ENCODE data around the gene TTC12. TPM values are rescaled to one million over a fixed set of nuclear protein-coding genes. Genes with fewer than 3 reads are reported as not detected.

TTC12 gene
- total and polyA plus RNA-seq, 9 of the 15 experiments (the other 6 are each of a cell fraction or from before 2014, with no cell fraction given) = 5.1 to 19.9 (median 13.4) TPM

GRCh38 chr11:113373306-113373705 lies 58.9 kb downstream of the TTC12 start:
- BruUV-seq (replicated peaks) = no TSS peak
- Histone ChIP-seq H3K27me3 (ENCODE audit: control insufficient read depth in 2 of 2, insufficient read depth in 2 of 2, low read length in 2 of 2) (peaks cover 0 to 13% of the 10 kb centered on the region in 2 experiments; a peak in 2 of 5 replicates), H3K79me2 (ENCODE audit: control insufficient read depth, insufficient read depth, low read length) (no peaks in the 10 kb centered on the region), H3K4me2 (ENCODE audit: insufficient read depth, low read length) (0 out of 2 replicates have a peak overlapping the region, but pooled peaks have one; percentile 3), H3K36me3 (ENCODE audit: control insufficient read depth, insufficient read depth, low read length) (no peaks in the 10 kb centered on the region), H3K27ac (ENCODE audit: extremely low read depth, low read depth, low read length) (no peak overlapping the region), H3K9me3 (replicated peaks; ENCODE audit: control insufficient read depth, insufficient read depth, low read depth, low read length) (no peaks in the 10 kb centered on the region), H2AFZ (ENCODE audit: low read depth, low read length) (no peak overlapping the region), H4K20me1 (replicated peaks; ENCODE audit: control insufficient read depth, insufficient read depth, low read length) (no peaks in the 10 kb centered on the region), H3K9ac (ENCODE audit: insufficient read depth in 1 of 2, low read depth in 2 of 2, low read length in 2 of 2) (no peak overlapping the region), H3K4me1 (replicated peaks in 1 of 2; ENCODE audit: control insufficient read depth in 2 of 2, insufficient read depth in 2 of 2, low read length in 2 of 2) (peaks cover 0 to 8% of the 10 kb centered on the region in 2 experiments; a peak in 3 of 5 replicates), H3K4me3 (no peak overlapping the region), H3K9me1 (ENCODE audit: control insufficient read depth, insufficient read depth, low read length) (no peaks in the 10 kb centered on the region)
- ChIA-PET POLR2A (interaction anchor here (0.6 kb wide), 1 partner anchor 47 kb away, joined by 3 read pairs; no protein-coding TSS in a partner anchor), CTCF (ENCODE audit: low intra/inter-chr PET ratio) (no interaction called here)
- DNase-seq (ENCODE audit: extremely low read depth in 1 of 4, low spot score in 3 of 4) = no peak
- TF ChIP-seq FOSL1 (tag; conservative IDR thresholded peaks at IDR 0.05) (0 out of 2 replicates have a peak, but pooled peaks have one; percentile 17), NR2F6 (CRISPR knock-in tag; IDR thresholded peaks at IDR 0.05) (no peak)
- in situ Hi-C loops (cut with MboI) = no loop called here
- intact Hi-C loops (cut with micrococcal nuclease) = no loop called here
- ATAC-seq = no peak
- WGBS (ENCODE audit: insufficient coverage, low coverage, missing lambda C conversion rate) = 17% methylated on average over 3 of the region's 3 CpGs
- no peak for FAIRE-seq

GRCh38 chr11:113373981-113374560 lies 59.7 kb downstream of the TTC12 start:
- FAIRE-seq (peak; percentile 37), DNase-seq (ENCODE audit: extremely low read depth in 1 of 4, low spot score in 3 of 4) (peak in 2 of 4 experiments; percentile 32 to 42), ATAC-seq (peak; percentile 72)
- 5% methylated on average over 10 of the region's 10 CpGs for WGBS (ENCODE audit: insufficient coverage, low coverage, missing lambda C conversion rate)
- ChIA-PET POLR2A (interaction anchor here (0.6 to 0.7 kb wide), 2 partner anchors 24 to 48 kb away, joined by 3 read pairs; no protein-coding TSS in a partner anchor), CTCF (ENCODE audit: low intra/inter-chr PET ratio) (no interaction called here)
- Histone ChIP-seq H3K36me3 (ENCODE audit: control insufficient read depth, insufficient read depth, low read length) (no peaks in the 10 kb centered on the region), H4K20me1 (replicated peaks; ENCODE audit: control insufficient read depth, insufficient read depth, low read length) (no peaks in the 10 kb centered on the region), H3K9me3 (replicated peaks; ENCODE audit: control insufficient read depth, insufficient read depth, low read depth, low read length) (no peaks in the 10 kb centered on the region), H3K79me2 (ENCODE audit: control insufficient read depth, insufficient read depth, low read length) (no peaks in the 10 kb centered on the region), H3K4me3 (no peak overlapping the region), H2AFZ (ENCODE audit: low read depth, low read length) (0 out of 2 replicates have a peak overlapping the region, but pooled peaks have one; percentile 38), H3K27me3 (ENCODE audit: control insufficient read depth in 2 of 2, insufficient read depth in 2 of 2, low read length in 2 of 2) (peaks cover 0 to 10% of the 10 kb centered on the region in 2 experiments; a peak in 2 of 5 replicates), H3K9me1 (ENCODE audit: control insufficient read depth, insufficient read depth, low read length) (no peaks in the 10 kb centered on the region), H3K9ac (ENCODE audit: insufficient read depth in 1 of 2, low read depth in 2 of 2, low read length in 2 of 2) (0 out of 4 replicates have a peak overlapping the region, but pooled peaks of 1 of the 2 experiments have one; percentile 14), H3K4me1 (replicated peaks in 1 of 2; ENCODE audit: control insufficient read depth in 2 of 2, insufficient read depth in 2 of 2, low read length in 2 of 2) (peaks cover 0 to 8% of the 10 kb centered on the region in 2 experiments; a peak in 3 of 5 replicates), H3K27ac (ENCODE audit: extremely low read depth, low read depth, low read length) (no peak overlapping the region), H3K4me2 (ENCODE audit: insufficient read depth, low read length) (peak overlapping the region; percentile 3; the same call in 1 of the 2 replicates)
- in situ Hi-C loops (cut with MboI) = no loop called here
- intact Hi-C loops (cut with micrococcal nuclease) = no loop called here
- BruUV-seq (replicated peaks) = no TSS peak
- TF ChIP-seq RNF2 (IDR thresholded peaks at IDR 0.05) (no peak), ZKSCAN1 (IDR thresholded peaks at IDR 0.05; ENCODE audit: low read depth, low read length) (peak; percentile 62; the same call in 1 of the 2 replicates), NRF1 (conservative IDR thresholded peaks at IDR 0.05 in 1 of 2, IDR thresholded peaks at IDR 0.05 in 1 of 2) (no peak; a peak in 2 of 4 replicates), TAL1 (IDR thresholded peaks at IDR 0.05) (peak; percentile 55; the same call in 1 of the 2 replicates), ZNF174 (CRISPR knock-in tag; IDR thresholded peaks at IDR 0.05) (no peak)
- TF ChIP-seq, protein P1, sequence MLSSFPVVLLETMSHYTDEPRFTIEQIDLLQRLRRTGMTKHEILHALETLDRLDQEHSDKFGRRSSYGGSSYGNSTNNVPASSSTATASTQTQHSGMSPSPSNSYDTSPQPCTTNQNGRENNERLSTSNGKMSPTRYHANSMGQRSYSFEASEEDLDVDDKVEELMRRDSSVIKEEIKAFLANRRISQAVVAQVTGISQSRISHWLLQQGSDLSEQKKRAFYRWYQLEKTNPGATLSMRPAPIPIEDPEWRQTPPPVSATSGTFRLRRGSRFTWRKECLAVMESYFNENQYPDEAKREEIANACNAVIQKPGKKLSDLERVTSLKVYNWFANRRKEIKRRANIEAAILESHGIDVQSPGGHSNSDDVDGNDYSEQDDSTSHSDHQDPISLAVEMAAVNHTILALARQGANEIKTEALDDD (IDR thresholded peaks at IDR 0.05) = peak; percentile 96
- TF ChIP-seq, protein P2, sequence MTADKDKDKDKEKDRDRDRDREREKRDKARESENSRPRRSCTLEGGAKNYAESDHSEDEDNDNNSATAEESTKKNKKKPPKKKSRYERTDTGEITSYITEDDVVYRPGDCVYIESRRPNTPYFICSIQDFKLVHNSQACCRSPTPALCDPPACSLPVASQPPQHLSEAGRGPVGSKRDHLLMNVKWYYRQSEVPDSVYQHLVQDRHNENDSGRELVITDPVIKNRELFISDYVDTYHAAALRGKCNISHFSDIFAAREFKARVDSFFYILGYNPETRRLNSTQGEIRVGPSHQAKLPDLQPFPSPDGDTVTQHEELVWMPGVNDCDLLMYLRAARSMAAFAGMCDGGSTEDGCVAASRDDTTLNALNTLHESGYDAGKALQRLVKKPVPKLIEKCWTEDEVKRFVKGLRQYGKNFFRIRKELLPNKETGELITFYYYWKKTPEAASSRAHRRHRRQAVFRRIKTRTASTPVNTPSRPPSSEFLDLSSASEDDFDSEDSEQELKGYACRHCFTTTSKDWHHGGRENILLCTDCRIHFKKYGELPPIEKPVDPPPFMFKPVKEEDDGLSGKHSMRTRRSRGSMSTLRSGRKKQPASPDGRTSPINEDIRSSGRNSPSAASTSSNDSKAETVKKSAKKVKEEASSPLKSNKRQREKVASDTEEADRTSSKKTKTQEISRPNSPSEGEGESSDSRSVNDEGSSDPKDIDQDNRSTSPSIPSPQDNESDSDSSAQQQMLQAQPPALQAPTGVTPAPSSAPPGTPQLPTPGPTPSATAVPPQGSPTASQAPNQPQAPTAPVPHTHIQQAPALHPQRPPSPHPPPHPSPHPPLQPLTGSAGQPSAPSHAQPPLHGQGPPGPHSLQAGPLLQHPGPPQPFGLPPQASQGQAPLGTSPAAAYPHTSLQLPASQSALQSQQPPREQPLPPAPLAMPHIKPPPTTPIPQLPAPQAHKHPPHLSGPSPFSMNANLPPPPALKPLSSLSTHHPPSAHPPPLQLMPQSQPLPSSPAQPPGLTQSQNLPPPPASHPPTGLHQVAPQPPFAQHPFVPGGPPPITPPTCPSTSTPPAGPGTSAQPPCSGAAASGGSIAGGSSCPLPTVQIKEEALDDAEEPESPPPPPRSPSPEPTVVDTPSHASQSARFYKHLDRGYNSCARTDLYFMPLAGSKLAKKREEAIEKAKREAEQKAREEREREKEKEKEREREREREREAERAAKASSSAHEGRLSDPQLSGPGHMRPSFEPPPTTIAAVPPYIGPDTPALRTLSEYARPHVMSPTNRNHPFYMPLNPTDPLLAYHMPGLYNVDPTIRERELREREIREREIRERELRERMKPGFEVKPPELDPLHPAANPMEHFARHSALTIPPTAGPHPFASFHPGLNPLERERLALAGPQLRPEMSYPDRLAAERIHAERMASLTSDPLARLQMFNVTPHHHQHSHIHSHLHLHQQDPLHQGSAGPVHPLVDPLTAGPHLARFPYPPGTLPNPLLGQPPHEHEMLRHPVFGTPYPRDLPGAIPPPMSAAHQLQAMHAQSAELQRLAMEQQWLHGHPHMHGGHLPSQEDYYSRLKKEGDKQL (CRISPR knock-in tag; IDR thresholded peaks at IDR 0.05; ENCODE audit: borderline replicate concordance) = no peak
